Endothelial cell (in vitro differentiated cells): ENCODE measurements around the gene OR52E8. TPM values are rescaled to one million over a fixed set of nuclear protein-coding genes. Genes with fewer than 3 reads are reported as not detected.

Source experiments
- DNase-seq: peaks from one replicate; pipeline ENCODE4 v3.0.0; 2021; ENCODE audit warnings: low spot score
- H3K27ac Mint-ChIP-seq: one replicate; pipeline ENCODE4 v1.8.0; 2021; ENCODE audit warnings: mixed read lengths, inconsistent platforms; ENCODE audit not compliant: unreplicated experiment
- H3K27me3 Mint-ChIP-seq: one replicate; pipeline ENCODE4 v1.8.0; 2021; ENCODE audit warnings: mild to moderate bottlenecking, moderate library complexity, mixed read lengths, inconsistent platforms; ENCODE audit not compliant: unreplicated experiment
- H3K36me3 Mint-ChIP-seq: one replicate; pipeline ENCODE4 v1.8.0; 2021; ENCODE audit warnings: mild to moderate bottlenecking, low read depth, mixed read lengths, inconsistent platforms; ENCODE audit not compliant: unreplicated experiment
- H3K4me1 Mint-ChIP-seq: one replicate; pipeline ENCODE4 v1.8.0; 2021; ENCODE audit warnings: mild to moderate bottlenecking, mixed read lengths, inconsistent platforms; ENCODE audit not compliant: unreplicated experiment
- H3K4me3 Mint-ChIP-seq: one replicate; pipeline ENCODE4 v1.8.0; 2021; ENCODE audit warnings: mild to moderate bottlenecking, mixed read lengths, inconsistent platforms; ENCODE audit not compliant: unreplicated experiment
- H3K9me3 Mint-ChIP-seq: one replicate; pipeline ENCODE4 v1.8.0; 2021; ENCODE audit warnings: mixed read lengths, inconsistent platforms; ENCODE audit not compliant: unreplicated experiment
- total RNA-seq: library from RNA; stranded (reverse); fragmentation: NEBNext Ultra II Directional; extraction: Animal tissue kit (Norgen Biotek cat#: 25700); gene quantifications from one replicate; pipeline ENCODE4 v1.2.1, GENCODE V29; 2021; ENCODE audit not compliant: unreplicated experiment
- TF ChIP-seq, protein P1 (sequence below): fragments of 200-600 bp; sonication (generic); IDR thresholded peaks from one replicate; pipeline ENCODE4 v1.5.0; 2021; ENCODE audit warnings: antibody characterized with exemption; ENCODE audit not compliant: unreplicated experiment

The OR52E8 gene
- total RNA-seq, 1 donor from 2014 or later: not detected

DNA sequence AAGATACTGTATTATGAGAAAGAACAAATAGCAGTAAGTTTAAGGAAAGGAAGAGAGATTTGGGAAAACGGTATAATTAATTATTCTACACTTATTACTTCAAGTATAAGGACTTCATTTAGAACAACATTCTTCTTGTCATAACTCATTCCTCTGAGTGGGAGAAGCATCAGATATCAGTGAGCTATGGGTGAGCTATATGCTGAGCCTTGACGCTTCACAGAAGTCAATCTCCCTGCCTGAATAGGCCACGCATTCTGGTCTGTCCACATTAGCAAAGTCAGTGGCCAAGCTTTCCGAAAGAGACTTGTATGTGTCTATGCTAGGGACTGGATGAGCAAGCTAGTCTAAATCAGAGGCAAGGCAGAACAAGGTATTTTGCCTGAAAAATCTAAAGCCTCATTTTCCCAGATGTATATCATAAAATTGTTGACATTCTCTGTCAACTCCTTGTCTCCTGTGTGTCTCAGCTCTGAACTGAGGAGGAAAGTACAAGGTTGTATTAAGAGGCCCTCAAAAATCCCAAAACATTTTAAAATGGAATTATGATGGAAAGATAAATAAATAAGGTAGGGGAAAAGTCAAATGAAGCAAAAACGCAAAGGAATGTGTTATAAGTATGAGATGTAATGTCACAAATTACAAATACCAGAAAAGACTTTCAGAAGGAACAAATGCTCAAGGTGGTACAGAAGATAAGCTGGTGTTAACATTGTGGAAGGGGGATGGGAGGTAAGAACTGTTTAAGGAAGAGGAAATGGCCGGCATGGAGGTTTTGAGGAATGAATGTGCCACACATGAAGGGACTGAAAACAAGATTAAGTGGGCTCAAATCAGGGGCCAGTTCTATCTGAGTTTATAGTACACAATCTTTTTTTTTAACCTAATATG, 47.3 kb downstream of the OR52E8 start:
- peaks cover 13% of the 10 kb centered on the region for H3K27me3 Mint-ChIP-seq
- peak; percentile 28 for DNase-seq
- peak overlapping the region; percentile 49 for H3K4me3 Mint-ChIP-seq
- peak overlapping the region; percentile 100 for H3K27ac Mint-ChIP-seq
- H3K36me3 Mint-ChIP-seq: peaks cover 30% of the 10 kb centered on the region
- TF ChIP-seq, protein P1, sequence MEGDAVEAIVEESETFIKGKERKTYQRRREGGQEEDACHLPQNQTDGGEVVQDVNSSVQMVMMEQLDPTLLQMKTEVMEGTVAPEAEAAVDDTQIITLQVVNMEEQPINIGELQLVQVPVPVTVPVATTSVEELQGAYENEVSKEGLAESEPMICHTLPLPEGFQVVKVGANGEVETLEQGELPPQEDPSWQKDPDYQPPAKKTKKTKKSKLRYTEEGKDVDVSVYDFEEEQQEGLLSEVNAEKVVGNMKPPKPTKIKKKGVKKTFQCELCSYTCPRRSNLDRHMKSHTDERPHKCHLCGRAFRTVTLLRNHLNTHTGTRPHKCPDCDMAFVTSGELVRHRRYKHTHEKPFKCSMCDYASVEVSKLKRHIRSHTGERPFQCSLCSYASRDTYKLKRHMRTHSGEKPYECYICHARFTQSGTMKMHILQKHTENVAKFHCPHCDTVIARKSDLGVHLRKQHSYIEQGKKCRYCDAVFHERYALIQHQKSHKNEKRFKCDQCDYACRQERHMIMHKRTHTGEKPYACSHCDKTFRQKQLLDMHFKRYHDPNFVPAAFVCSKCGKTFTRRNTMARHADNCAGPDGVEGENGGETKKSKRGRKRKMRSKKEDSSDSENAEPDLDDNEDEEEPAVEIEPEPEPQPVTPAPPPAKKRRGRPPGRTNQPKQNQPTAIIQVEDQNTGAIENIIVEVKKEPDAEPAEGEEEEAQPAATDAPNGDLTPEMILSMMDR: no peak
- peaks cover 7% of the 10 kb centered on the region for H3K9me3 Mint-ChIP-seq
- H3K4me1 Mint-ChIP-seq: peaks cover 69% of the 10 kb centered on the region

DNA sequence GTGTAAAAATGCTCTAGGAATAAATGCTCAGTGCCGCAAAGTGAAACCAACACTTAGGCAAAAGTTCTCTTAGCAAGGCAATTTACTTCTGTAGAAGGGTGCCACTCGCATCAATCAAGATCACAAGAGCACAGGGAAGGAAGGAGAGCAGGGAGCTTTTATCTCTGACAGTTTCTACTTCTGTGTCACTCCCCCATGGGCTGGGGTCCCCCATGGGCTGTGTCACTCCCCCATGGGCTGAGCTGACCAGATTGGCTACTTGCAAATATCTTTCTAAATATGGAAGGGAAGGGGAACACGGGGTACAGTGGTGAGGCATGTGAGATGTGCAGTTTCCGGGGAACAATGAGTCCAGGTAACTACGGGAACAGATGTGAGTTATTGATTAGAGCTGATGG, 48.4 kb downstream of the OR52E8 start:
- peaks cover 11% of the 10 kb centered on the region for H3K9me3 Mint-ChIP-seq
- H3K27me3 Mint-ChIP-seq: peaks cover 13% of the 10 kb centered on the region
- TF ChIP-seq, protein P1: no peak
- DNase-seq: peak; percentile 52
- H3K27ac Mint-ChIP-seq: peak overlapping the region; percentile 100
- peaks cover 40% of the 10 kb centered on the region for H3K36me3 Mint-ChIP-seq
- H3K4me3 Mint-ChIP-seq: peak overlapping the region; percentile 96
- H3K4me1 Mint-ChIP-seq: peaks cover 75% of the 10 kb centered on the region

DNA sequence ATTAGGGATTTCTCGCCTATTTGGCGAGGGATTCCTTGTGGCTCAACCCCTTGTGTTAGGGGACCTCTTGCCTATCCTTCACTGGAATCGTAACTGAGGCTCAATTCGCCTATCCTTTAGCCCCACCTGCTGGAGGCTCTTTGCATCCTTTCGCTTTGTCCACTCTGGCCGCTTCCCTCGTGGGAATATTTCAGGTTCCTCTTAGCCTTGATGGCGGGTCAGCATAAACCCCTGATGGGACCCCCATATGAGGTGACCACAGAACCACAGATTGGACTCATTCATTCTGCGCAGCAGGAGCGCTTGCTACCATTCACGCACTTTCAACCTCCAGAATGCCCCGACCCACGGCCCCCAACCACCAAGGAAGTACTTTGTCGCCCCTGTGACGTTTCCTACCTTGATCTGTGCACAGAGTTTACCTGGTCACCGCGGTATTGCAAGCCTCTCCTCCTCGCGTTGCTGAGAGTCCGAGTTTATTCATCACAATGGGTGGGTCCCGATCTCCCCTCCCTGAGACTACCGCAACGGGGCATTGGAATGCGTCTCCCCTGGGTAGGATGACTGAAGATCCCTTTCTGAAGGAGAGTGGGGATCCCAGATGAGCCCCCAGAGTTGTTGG, 48.9 kb downstream of the OR52E8 start, which contains the start of gene OR52N2:
Gene OR52N2 (plus strand): TSS at position 425 of the 622 bp plus-strand sequence. CDS start 11,412 bp downstream, outside the sequence.
- H3K4me1 Mint-ChIP-seq: peaks cover 72% of the 10 kb centered on the region
- H3K27me3 Mint-ChIP-seq: peaks cover 13% of the 10 kb centered on the region
- TF ChIP-seq, protein P1: peak; percentile 56
- peak within 1 kb of the TSS; percentile 96 for H3K4me3 Mint-ChIP-seq
- H3K36me3 Mint-ChIP-seq: peaks cover 45% of the 10 kb centered on the region
- H3K9me3 Mint-ChIP-seq: peaks cover 13% of the 10 kb centered on the region
- H3K27ac Mint-ChIP-seq: peak within 1 kb of the TSS; percentile 100
- DNase-seq: peak; percentile 80

DNA sequence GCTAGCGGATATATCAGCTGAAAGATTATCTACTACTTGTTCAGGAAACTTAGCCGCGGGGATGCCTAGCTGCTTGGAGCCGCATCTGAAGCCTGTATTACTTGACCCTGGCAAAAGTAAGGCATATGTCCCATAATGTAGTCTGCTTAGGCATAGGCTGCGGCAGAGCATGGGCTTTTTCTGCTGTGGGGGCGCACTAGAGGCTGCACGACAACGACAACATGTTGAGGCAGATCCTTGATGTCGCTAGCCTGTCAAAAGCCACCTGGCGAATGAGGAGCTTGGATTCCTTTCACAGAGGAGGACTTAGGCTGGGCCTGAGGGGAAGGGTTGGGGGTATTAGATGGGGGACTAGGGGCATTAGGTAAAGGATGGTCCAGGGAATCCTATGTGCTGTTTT, 49.9 kb downstream of the OR52E8 start:
- TF ChIP-seq, protein P1: no peak
- H3K4me1 Mint-ChIP-seq: peaks cover 68% of the 10 kb centered on the region
- H3K9me3 Mint-ChIP-seq: peaks cover 15% of the 10 kb centered on the region
- peaks cover 55% of the 10 kb centered on the region for H3K36me3 Mint-ChIP-seq
- peak overlapping the region; percentile 96 for H3K4me3 Mint-ChIP-seq
- peaks cover 15% of the 10 kb centered on the region for H3K27me3 Mint-ChIP-seq
- DNase-seq: no peak
- peak overlapping the region; percentile 100 for H3K27ac Mint-ChIP-seq

Other genes with a start within 250 kb of the OR52E8 start
- gene TRIM34, start 232.7 kb downstream of the OR52E8 start, total RNA-seq: 0.64 TPM
- 114 TPM for gene TRIM5, start 172.6 kb downstream of the OR52E8 start, total RNA-seq
- 1.2 TPM for gene TRIM22, start 167.9 kb downstream of the OR52E8 start, total RNA-seq
- not detected for gene OR56B1, start 121.2 kb downstream of the OR52E8 start, total RNA-seq
- not detected for gene OR52N4, start 103.4 kb downstream of the OR52E8 start, total RNA-seq
- 6.8 TPM for gene OR52N5, start 74.3 kb downstream of the OR52E8 start, total RNA-seq
- gene OR52N1, start 66.4 kb downstream of the OR52E8 start, total RNA-seq: 13.6 TPM
- not detected for gene OR52N2, start 48.8 kb downstream of the OR52E8 start, total RNA-seq
- gene OR52E6, start 15.8 kb downstream of the OR52E8 start, total RNA-seq: not detected
- gene OR52E4, start 22.9 kb upstream of the OR52E8 start, total RNA-seq: not detected
- gene OR52E5, start 35.5 kb upstream of the OR52E8 start, total RNA-seq: not detected
- not detected for gene OR56A3, start 84.6 kb upstream of the OR52E8 start, total RNA-seq
- not detected for gene OR56A5, start 110.8 kb upstream of the OR52E8 start, total RNA-seq
- gene OR52L1, start 129.3 kb upstream of the OR52E8 start, total RNA-seq: not detected
- 0.13 TPM for gene OR56A4, start 149.3 kb upstream of the OR52E8 start, total RNA-seq
- 0.03 TPM for gene OR56A1, start 173.1 kb upstream of the OR52E8 start, total RNA-seq
- gene OR56B4, start 250.0 kb upstream of the OR52E8 start, total RNA-seq: not detected